ENCODE results near the gene SMAD5.

Gene SMAD5

DNA sequence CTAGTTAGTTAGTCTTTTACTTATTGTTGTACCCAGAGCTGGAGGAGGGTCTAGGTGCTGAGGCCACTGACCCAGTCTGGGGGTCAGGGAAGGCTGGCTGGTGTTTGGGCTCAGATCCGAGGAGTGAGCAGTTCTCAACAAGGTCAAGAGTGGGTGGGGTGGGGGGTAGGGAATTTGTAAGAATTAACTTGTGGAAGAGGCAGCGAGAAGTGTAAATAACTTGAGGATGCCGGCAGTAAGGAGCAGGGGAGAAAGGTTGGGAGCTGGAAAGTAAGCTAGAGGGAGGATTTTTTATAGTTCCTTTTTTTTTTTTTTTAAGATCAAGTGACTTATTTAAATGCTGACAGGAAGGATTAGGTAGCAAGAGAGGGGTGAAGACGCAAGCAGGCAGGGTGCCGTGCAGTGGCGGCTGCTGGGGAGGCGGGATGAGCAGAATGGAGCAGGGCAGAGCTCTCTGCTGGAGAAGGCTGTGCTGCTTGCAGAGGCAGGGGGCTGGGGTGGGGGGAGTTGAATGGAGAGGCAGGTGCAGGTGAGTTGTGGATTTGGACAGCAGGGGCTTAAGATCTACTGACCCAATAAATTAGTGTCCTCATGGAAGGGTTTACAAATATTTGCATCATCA lies 95.6 kb downstream of the SMAD5 start:
- DNase-seq: no peak

- no peak for DNase-seq
Observed at GRCh38 chr5:136230176-136230575, 97.5 kb downstream of the SMAD5 start.

DNA sequence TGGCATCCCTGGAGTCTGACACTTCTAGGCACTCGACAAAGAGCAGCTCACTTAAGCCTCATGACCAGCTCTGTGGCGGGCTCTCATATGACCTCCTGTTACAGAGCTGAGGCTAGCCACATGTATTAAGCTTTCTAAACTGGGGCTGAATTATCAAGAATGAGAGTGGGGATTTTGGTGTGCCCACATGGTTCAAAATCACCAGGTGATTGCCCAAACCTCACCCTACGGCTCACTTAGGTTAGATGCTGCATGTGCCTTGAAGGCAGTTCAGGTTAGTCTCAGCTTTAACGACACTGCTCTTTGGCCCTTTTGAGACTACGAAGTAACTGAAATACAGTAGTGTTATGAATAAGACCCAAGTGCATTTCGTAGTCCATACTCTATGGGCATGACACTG lies 99.7 kb downstream of the SMAD5 start:
- no peak for DNase-seq
